Astrocyte of the hippocampus (primary cell): ENCODE data around the gene VSIG10.
"Not testable (repeated sequence)": the region's sequence is repeated elsewhere in the genome, so short reads cannot be mapped to it uniquely, and the experiment has no call there.

Experiments used
- DNase-seq: peaks from one replicate; pipeline ENCODE4 v3.0.0; 2011; ENCODE audit warnings: low read depth, low spot score

The VSIG10 gene, protein sequence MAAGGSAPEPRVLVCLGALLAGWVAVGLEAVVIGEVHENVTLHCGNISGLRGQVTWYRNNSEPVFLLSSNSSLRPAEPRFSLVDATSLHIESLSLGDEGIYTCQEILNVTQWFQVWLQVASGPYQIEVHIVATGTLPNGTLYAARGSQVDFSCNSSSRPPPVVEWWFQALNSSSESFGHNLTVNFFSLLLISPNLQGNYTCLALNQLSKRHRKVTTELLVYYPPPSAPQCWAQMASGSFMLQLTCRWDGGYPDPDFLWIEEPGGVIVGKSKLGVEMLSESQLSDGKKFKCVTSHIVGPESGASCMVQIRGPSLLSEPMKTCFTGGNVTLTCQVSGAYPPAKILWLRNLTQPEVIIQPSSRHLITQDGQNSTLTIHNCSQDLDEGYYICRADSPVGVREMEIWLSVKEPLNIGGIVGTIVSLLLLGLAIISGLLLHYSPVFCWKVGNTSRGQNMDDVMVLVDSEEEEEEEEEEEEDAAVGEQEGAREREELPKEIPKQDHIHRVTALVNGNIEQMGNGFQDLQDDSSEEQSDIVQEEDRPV

DNA sequence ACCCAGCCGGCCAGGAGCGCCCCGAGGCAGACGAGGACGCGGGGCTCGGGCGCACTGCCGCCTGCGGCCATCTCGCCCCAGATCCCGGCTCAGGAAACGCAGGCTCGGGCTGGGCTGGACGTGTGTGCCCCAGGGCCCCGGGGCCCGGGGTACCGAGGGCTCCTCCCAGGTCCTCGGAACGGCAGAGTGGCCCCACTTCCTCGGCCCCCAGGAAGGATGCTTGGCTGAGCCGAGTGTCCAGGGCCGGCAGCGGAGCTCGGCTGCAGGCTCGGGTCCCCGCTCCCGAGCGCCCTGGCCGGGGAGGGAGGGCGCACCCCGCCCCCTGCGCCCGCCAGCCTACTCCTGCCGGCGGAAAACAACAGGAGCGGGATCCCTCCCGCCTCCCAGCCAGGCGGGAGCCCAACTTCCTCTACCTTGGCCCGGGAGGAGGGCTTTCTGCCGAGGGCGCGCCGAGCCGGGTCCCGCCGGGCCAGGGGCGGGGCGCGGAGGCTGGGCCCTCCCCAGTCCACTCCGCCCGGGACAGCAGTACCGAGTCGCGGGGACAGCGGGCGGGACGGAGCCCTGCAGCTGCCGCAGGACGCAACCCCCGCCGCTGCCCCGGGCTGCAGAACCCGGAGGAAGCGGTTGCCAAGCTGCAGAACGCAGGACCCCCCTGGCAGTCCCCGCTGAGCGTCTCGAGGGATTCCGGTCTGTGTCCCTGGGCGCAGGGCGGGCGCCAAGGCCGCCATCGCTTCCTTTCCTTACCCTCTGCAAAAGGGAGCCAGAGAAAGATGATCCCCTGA, at the start of gene VSIG10:
Gene VSIG10, minus strand, starts transcription at position 411 of the 782 bp plus-strand sequence. Its CDS starts 340 bp downstream, at position 71.
- DNase-seq: peak; percentile 85

GRCh38 chr12:118151755-118152154, 47.9 kb upstream of the VSIG10 start:
- DNase-seq: no peak

DNA sequence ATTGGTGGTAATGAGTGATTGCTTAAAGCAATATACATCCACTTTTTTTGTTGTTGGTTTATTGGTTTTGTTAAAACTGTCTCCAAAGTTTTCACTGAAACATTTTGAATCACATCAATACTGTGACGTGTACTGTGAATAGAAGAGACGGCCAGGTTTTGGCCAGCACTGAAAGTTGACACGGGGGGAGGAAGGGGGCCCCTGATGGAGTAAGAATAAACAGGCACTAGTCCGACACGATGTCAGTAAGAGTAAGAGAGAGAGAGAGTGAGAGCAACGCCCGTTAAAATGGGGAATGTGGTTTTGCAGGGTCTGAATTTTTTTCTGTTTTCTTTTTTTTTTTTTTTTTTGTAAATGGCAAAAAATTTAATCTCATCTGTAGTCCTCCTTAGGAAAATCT, 46.8 kb upstream of the VSIG10 start:
- DNase-seq: no peak

DNA sequence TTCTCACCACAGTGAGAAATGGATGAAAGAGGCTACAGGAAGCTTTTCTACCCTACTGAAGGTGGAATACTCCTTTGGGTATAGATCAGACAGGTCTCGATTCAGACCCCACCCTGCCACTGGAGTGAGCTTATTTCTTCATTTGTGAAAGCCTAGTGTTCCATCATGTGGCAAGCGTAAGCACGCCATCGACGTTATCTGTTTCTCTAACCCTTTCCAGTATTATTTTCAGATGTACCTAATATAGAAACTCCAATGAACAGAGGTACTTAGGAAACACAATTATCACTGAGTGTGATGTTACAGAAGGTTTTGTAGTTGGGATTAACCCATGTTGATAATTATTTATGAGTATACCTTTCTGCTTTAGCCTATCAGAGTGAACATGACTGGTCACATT, 44.5 kb upstream of the VSIG10 start:
- no peak for DNase-seq

DNA sequence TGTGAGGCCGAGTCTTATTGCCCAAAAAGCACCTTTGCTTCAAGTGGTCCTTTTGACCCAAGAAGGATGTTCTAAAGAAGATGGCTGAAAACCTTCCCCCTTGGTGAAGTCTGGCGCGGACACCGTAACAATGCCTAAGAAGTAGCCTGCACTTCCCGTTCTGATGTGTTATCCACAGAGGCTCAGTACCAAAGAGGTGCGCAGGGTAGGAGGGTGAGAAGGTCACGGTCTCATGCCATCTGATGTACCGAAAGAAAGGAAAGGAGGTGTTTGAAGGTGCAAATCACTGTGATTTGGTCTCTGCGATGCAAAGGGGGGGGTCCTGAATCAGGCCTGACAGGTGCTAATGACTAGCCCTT, 42.0 kb upstream of the VSIG10 start:
- DNase-seq: no peak

DNA sequence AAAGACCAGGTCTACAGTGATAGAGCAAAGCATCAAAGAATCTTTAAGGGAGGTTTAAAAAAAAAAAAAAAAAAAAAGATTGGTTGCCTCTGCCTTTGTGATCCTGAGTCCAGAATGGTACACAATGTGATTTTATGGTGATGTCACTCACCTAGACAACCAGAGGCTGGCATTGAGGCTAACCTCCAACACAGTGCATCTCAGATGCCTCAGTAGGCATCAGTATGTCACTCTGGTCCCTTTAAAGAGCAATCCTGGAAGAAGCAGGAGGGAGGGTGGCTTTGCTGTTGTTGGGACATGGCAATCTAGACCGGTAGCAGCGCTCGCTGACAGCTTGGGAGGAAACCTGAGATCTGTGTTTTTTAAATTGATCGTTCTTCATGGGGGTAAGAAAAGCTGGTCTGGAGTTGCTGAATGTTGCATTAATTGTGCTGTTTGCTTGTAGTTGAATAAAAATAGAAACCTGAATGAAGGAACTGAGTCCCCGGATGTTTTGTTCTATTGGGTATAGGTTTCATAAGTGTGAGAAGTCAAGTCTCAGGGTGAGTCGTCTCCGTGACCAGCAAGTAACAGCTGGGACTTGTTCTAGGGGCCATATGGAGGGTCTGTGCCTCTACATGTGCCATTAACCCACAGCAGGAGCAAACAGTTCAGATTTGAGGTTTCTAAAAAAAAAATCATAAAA, 41.4 kb upstream of the VSIG10 start:
- no peak for DNase-seq

DNA sequence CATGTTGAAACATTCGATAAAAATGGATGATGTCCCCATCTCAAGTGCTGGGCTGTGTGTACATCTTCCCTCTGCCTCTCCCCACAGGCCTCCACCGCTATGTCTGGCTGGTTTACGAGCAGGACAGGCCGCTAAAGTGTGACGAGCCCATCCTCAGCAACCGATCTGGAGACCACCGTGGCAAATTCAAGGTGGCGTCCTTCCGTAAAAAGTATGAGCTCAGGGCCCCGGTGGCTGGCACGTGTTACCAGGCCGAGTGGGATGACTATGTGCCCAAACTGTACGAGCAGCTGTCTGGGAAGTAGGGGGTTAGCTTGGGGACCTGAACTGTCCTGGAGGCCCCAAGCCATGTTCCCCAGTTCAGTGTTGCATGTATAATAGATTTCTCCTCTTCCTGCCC, 40.7 kb upstream of the VSIG10 start:
- no peak for DNase-seq

DNA sequence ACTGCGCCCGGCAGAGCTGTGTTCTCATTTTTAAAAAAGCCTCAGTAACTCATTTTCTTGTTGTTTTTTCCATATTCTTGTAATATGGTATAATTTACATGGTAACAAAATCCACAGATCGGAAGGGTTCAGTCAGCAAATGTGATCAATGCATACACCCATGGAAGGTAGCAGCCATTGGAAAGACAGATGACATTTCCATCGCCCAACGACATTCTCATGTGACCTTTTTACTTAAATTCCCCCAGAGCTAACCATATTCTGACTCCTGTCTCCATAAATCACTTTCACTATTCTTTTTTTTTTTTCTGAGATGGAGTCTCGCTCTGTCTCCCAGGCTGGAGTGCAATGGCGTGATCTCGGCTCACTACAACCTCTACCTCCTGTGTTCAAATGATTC, 37.0 kb upstream of the VSIG10 start:
- DNase-seq: no peak

GRCh38 chr12:118137148-118137678, 33.4 kb upstream of the VSIG10 start:
- DNase-seq: no peak

DNA sequence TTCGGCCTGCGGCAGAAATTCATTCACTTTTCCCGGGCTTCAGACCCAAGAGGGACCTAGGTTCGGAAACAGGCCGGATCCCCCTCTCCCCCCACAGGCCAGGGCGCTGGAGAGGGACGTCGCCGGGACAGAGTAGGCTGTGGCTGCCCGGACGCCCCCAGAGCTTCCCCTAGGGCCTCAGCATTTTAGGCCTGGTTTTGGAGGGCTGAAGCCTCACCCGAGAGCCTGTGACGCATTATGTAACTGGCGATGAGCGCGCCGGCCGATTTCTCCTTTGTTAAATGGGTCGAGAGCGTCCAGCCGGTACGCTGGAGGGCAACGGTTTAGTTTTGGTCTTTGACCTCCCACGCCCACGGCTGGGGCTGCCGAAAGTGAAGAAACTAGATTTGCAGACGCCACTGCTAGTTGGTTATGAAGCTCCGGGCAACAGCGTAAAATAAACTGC, 32.8 kb upstream of the VSIG10 start:
- peak; percentile 67 for DNase-seq

DNA sequence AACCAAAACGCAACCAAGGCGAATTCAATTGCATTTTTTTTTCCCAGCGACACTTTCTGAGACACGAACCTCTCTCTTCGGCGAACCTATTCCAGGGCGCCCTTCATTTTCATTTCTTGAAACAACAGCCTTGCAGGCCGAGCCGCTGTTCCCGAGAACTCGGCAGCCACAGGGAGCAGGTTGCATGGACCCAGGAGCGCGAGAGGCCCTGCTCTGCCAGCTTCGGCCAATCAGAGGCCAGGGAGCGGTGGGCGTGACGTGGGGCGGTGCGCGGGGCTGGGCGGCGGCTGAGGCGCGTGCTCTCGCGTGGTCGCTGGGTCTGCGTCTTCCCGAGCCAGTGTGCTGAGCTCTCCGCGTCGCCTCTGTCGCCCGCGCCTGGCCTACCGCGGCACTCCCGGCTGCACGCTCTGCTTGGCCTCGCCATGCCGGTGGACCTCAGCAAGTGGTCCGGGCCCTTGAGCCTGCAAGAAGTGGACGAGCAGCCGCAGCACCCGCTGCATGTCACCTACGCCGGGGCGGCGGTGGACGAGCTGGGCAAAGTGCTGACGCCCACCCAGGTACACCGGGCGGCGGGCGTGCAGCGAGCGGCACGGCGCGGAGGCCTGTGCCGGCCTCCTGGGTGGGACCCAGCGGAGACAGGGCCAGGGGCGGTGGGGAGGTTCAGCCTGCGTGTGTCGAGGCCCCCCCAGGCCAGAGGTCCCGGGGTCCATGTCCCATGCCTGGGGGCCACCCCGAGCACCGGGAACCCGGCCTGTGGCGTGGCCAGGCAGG, 32.2 kb upstream of the VSIG10 start, which contains the start of gene PEBP1:
Gene PEBP1, plus strand, starts transcription at position 337 of the 771 bp plus-strand sequence. Its CDS starts 86 bp downstream, at position 423.
- DNase-seq: peak; percentile 97

- not testable (repeated sequence) for DNase-seq
Observed at GRCh38 chr12:118129436-118129835, 25.6 kb upstream of the VSIG10 start.

- DNase-seq: no peak
Observed at GRCh38 chr12:118127867-118128266, 24.1 kb upstream of the VSIG10 start.

DNA sequence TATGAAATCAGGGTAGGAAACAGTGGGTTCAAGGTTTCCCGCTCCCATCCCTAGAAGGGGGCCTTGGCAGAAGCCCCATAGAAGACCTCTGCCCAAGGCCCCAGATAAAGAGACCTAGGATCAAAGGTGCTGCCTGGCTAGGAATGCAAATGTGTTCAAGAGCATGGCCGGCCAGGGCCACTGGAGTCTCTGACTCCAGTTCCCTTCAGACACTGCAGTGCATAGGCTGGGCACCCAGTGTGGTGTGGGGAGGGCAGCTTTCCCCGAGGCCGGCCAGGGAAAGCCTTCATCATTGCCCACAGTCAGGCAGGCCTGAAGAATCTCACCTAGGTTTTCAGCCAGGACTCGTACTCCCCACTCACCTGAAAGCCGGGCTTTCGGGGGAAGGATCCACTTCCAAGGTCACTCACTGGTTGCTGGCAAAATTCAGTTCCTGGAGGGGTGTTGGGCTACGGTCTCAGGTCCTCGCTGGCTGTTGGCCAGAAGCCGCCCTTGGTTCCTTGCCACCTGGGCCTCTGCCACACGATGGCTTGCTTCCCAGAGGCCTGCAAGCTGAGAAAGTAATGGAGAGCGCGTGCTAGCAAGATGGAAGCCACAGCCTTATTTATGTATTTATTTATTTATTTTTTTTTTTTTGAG, 22.4 kb upstream of the VSIG10 start:
- DNase-seq: peak; percentile 58

GRCh38 chr12:118125743-118126118, 21.9 kb upstream of the VSIG10 start:
- no peak for DNase-seq

DNA sequence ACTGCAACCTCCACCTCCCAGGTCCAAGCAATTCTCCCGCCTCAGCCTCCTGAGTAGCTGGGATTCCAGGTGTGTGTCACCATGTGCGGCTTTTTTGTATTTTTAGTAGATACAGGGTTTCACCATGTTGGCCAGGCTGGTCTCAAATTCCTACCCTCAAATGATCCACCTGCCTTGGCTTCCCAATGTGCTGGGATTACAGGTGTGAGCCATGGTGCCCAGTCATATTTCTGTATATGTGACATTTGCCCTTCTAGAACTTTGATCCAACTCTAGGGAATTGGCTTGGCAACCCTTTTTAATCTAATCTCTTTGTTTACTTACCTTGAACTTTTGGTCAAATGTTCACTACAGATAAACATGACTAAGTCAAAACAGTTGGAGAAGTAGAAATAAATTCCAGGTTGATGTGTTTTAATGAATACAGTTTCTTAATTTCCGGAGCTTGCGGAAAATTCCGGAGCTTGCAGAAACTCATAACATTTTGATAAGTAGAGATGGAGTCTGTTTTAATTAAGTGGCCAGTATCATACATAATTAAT, 20.6 kb upstream of the VSIG10 start:
- no peak for DNase-seq

- no peak for DNase-seq
Observed at GRCh38 chr12:118122264-118122663, 18.5 kb upstream of the VSIG10 start.

DNA sequence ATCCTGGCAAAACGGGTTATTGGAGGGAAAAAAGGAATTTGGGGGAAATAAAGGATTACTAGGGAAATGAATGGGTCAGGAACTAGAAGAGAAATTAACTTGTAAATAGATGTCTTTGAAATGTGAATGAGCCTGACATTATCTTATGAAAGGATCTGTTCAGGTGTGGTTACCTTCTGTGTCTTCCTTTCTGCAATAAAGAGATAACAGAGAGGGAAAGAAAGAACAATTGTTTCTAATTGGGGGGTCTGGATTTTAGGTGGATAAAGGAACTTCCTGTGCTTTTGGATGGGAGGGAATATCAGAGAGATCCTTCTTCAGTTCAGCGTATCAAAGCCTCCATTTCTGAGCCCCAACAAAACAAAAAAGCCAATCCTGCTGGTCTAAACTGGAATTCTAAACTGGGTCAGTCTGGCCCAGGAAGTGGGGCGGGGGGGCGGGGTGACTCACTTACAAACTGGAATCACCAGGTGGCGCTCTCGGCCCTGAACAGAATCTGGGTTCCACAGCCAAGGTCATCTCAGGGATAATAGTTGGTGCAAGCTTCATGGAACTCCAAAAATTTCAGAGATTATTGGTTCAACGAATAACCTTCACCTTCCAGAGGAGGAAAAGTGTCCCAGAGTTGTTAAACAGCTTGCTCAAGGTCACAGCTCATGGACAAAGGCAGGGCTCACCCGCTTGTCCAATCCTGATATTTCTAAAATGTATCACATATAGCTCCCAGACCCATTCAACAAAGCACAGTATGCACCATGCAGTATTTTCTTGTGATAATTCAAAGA, 17.0 kb upstream of the VSIG10 start:
- peak; percentile 80 for DNase-seq

DNA sequence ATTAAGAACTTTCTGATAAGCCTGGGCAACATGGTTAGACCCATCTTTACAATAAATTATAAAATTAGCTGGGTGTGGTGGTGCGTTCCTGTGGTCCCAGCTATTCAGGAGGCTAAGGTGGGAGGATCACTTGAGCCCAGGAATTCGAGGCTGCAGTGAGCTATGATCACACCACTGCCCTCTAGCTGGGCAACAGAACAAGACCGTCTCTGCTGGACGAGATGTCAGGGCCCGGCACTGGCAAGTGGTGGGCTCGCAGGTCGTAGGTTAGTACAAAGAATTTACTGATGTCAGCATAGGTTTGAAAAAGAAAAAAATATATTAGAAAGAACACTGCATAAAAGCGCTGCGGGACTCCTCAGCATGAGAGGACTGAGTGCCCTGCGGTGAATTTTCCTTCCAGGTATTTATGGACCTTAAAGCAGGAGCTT, 15.7 kb upstream of the VSIG10 start:
- DNase-seq: no peak
